Left cardiac atrium (tissue), 4 donors: ENCODE data around the gene C16orf90. TPM values are rescaled to one million over a fixed set of nuclear protein-coding genes. Genes with fewer than 3 reads are reported as not detected.
"Not testable (repeated sequence)": the region's sequence is repeated elsewhere in the genome, so short reads cannot be mapped to it uniquely, and the experiment has no call there.

ENCODE experiments used
- ATAC-seq, 2 donors: fragments of 200-7000 bp; cut with Tn5 transposase; one replicate each; pipeline ENCODE4 v1.9.1; 2020; ENCODE audit warnings: mild to moderate bottlenecking in 2 of 2, moderate library complexity in 2 of 2
- DNase-seq: peaks from one replicate; pipeline ENCODE4 v3.0.0-alpha.2; 2020
- intact Hi-C, 2 donors: fragments of 100-400 bp; cut with DNase I; formaldehyde crosslinking; loops; one replicate each; pipeline versions ENCODE4 v1.14.1 to v1.15.1; 2022 to 2023
- total RNA-seq, 2 donors: library from RNA; stranded (reverse); fragmentation: NEBNext Ultra II Directional; extraction: Animal tissue kit (Norgen Biotek cat#: 25700); gene quantifications; one replicate each; pipeline ENCODE4 v1.2.1, GENCODE V29; 2021
- donor health status: DM: no; HTN: yes; CAD: no.
- donor health status: DM: no; HTN: yes; CAD: no; lungs with severe emphysema.
- donor health status: DM: yes; HTN: yes; CAD: no.
- donor health status: Dilated cardiomyopathy.

Gene C16orf90
- total RNA-seq, 2 donors from 2014 or later, result not detected

- no peak for ATAC-seq
- intact Hi-C loops, result no loop called here
- no peak for DNase-seq
Observed at GRCh38 chr16:3515897-3516296, 20.6 kb upstream of the C16orf90 start.

GRCh38 chr16:3514621-3515020, 19.3 kb upstream of the C16orf90 start:
- DNase-seq, result no peak
- intact Hi-C loops, result no loop called here
- no peak for ATAC-seq

GRCh38 chr16:3513892-3514583, 18.7 kb upstream of the C16orf90 start:
- intact Hi-C loops, result no loop called here
- ATAC-seq, result no peak

GRCh38 chr16:3511286-3512180, 16.2 kb upstream of the C16orf90 start:
- intact Hi-C loops, result no loop called here
- ATAC-seq (no peak), DNase-seq (no peak)

More at GRCh38 chr16:3513892-3514583, 18.7 kb upstream of the C16orf90 start:
- no peak for DNase-seq

GRCh38 chr16:3510416-3510815, 15.1 kb upstream of the C16orf90 start:
- ATAC-seq (no peak), DNase-seq (no peak)
- intact Hi-C loops, result no loop called here

GRCh38 chr16:3509470-3509928, 14.2 kb upstream of the C16orf90 start:
- no peak for ATAC-seq

GRCh38 chr16:3508736-3509135, 13.4 kb upstream of the C16orf90 start:
- intact Hi-C loops, result no loop called here
- ATAC-seq (no peak), DNase-seq (no peak)

More at GRCh38 chr16:3509470-3509928, 14.2 kb upstream of the C16orf90 start:
- intact Hi-C loops, result no loop called here
- peak; percentile 52 for DNase-seq

GRCh38 chr16:3503523-3503922, 8.2 kb upstream of the C16orf90 start:
- ATAC-seq (no peak), DNase-seq (no peak)
- intact Hi-C loops, result no loop called here

- ATAC-seq (no peak), DNase-seq (no peak)
- intact Hi-C loops, result no loop called here
Observed at GRCh38 chr16:3501783-3502400, 6.6 kb upstream of the C16orf90 start.

GRCh38 chr16:3501412-3501761, 6.1 kb upstream of the C16orf90 start:
- intact Hi-C loops, DNase-seq, ATAC-seq: not testable (repeated sequence)

- intact Hi-C loops, result loop anchor here in 1 of 2 donors (5.0 kb wide), 1 partner anchor 237 kb away; no protein-coding TSS in a partner anchor
- no peak for ATAC-seq
- DNase-seq, result no peak
Observed at GRCh38 chr16:3498988-3499387, 3.7 kb upstream of the C16orf90 start.

GRCh38 chr16:3497771-3498170, 2.5 kb upstream of the C16orf90 start:
- intact Hi-C loops, result loop anchor here in 1 of 2 donors (5.0 kb wide), 1 partner anchor 235 kb away; no protein-coding TSS in a partner anchor
- ATAC-seq (no peak), DNase-seq (no peak)

- intact Hi-C loops, result loop anchor here in 1 of 2 donors (5.0 kb wide), 1 partner anchor 234 kb away; no protein-coding TSS in a partner anchor
- ATAC-seq, result no peak
- DNase-seq, result no peak
Observed at GRCh38 chr16:3496386-3496785, 1.1 kb upstream of the C16orf90 start.

- ATAC-seq, result no peak
- no peak for DNase-seq
- intact Hi-C loops, result no loop called here
Observed at GRCh38 chr16:3494386-3494973, 809 bp downstream of the C16orf90 start.

GRCh38 chr16:3492356-3492755, 2.9 kb downstream of the C16orf90 start:
- ATAC-seq (no peak), DNase-seq (no peak)
- intact Hi-C loops, result no loop called here

GRCh38 chr16:3490911-3491629, 4.2 kb downstream of the C16orf90 start:
- no peak for ATAC-seq
- DNase-seq, result no peak
- intact Hi-C loops, result no loop called here

GRCh38 chr16:3488801-3489200, 6.5 kb downstream of the C16orf90 start:
- intact Hi-C loops, result no loop called here
- ATAC-seq (no peak), DNase-seq (no peak)

GRCh38 chr16:3487521-3488410, 7.5 kb downstream of the C16orf90 start:
- peak in 1 of 2 donors; percentile 8 for ATAC-seq
- intact Hi-C loops, result no loop called here
- DNase-seq, result no peak
